Measurements from ENCODE around the gene TRAPPC12.

DNA sequence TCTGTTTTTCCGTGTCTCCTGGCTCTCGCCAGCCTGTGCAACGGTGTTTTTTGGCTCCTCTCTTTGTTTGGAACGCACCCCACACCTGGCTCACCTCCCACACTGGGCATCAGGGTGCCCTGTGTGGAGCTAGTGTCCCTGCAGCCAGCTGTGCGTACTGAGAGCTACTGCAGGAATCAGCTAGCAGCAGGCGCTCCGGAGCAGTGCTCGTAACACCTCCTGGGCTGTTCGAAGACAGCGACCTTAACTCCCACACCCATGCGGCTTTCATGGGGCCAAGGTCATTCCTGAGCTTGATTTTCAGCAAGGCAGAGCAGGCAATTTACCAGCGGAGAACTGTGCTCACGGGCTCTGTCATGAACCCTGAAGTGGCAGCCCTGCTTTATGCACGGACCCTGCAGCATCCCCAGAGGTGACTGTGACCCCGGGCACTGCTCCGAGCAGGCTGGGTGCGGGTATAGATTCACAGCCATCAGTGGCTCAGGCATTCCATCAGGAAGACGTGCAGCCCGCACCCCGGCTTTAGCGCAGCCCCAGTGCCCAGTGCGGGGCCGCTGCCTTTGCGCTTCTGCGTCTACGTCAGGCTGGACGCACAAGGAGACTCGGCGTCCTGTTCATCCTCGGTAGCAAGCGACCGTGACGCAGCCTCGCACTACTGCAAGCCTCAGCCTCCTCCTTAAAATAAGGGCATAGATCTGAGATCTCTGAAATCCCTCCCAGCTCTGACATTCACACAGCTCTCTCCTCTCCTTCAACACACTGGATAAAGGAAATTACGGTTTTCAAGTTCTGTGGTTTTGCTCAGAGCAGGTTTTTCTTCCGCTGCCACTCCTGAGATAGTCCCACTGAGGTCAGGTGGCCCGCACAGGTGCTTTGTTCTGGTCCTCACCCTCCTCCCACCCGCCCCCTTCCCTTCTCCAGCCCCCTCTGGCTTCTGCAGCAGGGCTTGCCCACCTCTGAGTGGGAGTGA, 81.6 kb downstream of the TRAPPC12 start:
- TF ChIP-seq, protein P1, sequence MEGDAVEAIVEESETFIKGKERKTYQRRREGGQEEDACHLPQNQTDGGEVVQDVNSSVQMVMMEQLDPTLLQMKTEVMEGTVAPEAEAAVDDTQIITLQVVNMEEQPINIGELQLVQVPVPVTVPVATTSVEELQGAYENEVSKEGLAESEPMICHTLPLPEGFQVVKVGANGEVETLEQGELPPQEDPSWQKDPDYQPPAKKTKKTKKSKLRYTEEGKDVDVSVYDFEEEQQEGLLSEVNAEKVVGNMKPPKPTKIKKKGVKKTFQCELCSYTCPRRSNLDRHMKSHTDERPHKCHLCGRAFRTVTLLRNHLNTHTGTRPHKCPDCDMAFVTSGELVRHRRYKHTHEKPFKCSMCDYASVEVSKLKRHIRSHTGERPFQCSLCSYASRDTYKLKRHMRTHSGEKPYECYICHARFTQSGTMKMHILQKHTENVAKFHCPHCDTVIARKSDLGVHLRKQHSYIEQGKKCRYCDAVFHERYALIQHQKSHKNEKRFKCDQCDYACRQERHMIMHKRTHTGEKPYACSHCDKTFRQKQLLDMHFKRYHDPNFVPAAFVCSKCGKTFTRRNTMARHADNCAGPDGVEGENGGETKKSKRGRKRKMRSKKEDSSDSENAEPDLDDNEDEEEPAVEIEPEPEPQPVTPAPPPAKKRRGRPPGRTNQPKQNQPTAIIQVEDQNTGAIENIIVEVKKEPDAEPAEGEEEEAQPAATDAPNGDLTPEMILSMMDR (optimal IDR thresholded peaks at IDR 0.05 in 1 of 3, IDR thresholded peaks at IDR 0.05 in 1 of 3, conservative IDR thresholded peaks at IDR 0.05 in 1 of 3; ENCODE audit: extremely low read depth in 1 of 3, insufficient read depth in 2 of 3, low read length in 3 of 3): no peak
- TF ChIP-seq EZH2 (IDR thresholded peaks at IDR 0.05; ENCODE audit: low read length): no peak
